ENCODE data around the gene UBL7.
A peak's percentile ranks its signal among the peaks of the same experiment; 100 is the strongest.
"Not testable (repeated sequence)": the region's sequence is repeated elsewhere in the genome, so short reads cannot be mapped to it uniquely, and the experiment has no call there.

UBL7 gene

GRCh38 chr15:74460871-74461846, at the start of gene UBL7:
UBL7 (minus strand) TSS chr15:74461160; CDS start chr15:74458867, 2,293 bp downstream.
- peak; percentile 95 for DNase-seq (ENCODE audit: low read depth, low spot score)

GRCh38 chr15:74506515-74506840, 45.5 kb upstream of the UBL7 start:
- no peak for DNase-seq (ENCODE audit: low read depth, low spot score)

GRCh38 chr15:74505837-74506514, 45.0 kb upstream of the UBL7 start:
- DNase-seq (ENCODE audit: low read depth, low spot score): no peak

GRCh38 chr15:74504836-74505235, 43.9 kb upstream of the UBL7 start:
- no peak for DNase-seq (ENCODE audit: low read depth, low spot score)

- no peak for DNase-seq (ENCODE audit: low read depth, low spot score)
Observed at GRCh38 chr15:74504418-74504817, 43.5 kb upstream of the UBL7 start.

- DNase-seq (ENCODE audit: low read depth, low spot score): no peak
Observed at GRCh38 chr15:74502301-74502700, 41.3 kb upstream of the UBL7 start.

GRCh38 chr15:74500401-74500800, 39.4 kb upstream of the UBL7 start:
- DNase-seq (ENCODE audit: low read depth, low spot score): no peak

- DNase-seq (ENCODE audit: low read depth, low spot score): no peak
Observed at GRCh38 chr15:74499366-74499765, 38.4 kb upstream of the UBL7 start.

- DNase-seq (ENCODE audit: low read depth, low spot score): no peak
Observed at GRCh38 chr15:74497584-74497983, 36.6 kb upstream of the UBL7 start.

GRCh38 chr15:74496648-74497047, 35.7 kb upstream of the UBL7 start:
- no peak for DNase-seq (ENCODE audit: low read depth, low spot score)

- DNase-seq (ENCODE audit: low read depth, low spot score): no peak
Observed at GRCh38 chr15:74490339-74490689, 29.4 kb upstream of the UBL7 start.

GRCh38 chr15:74489518-74490338, 28.8 kb upstream of the UBL7 start:
- DNase-seq (ENCODE audit: low read depth, low spot score): peak; percentile 75

- DNase-seq (ENCODE audit: low read depth, low spot score): no peak
Observed at GRCh38 chr15:74488776-74489175, 27.8 kb upstream of the UBL7 start.

GRCh38 chr15:74482661-74483060, 21.7 kb upstream of the UBL7 start:
- no peak for DNase-seq (ENCODE audit: low read depth, low spot score)

GRCh38 chr15:74480364-74480763, 19.4 kb upstream of the UBL7 start:
- not testable (repeated sequence) for DNase-seq (ENCODE audit: low read depth, low spot score)

- not testable (repeated sequence) for DNase-seq (ENCODE audit: low read depth, low spot score)
Observed at GRCh38 chr15:74471621-74472020, 10.7 kb upstream of the UBL7 start.

- DNase-seq (ENCODE audit: low read depth, low spot score): no peak
Observed at GRCh38 chr15:74470631-74471395, 9.9 kb upstream of the UBL7 start.

GRCh38 chr15:74468341-74469032, 7.5 kb upstream of the UBL7 start:
- DNase-seq (ENCODE audit: low read depth, low spot score): no peak

GRCh38 chr15:74466570-74466969, 5.6 kb upstream of the UBL7 start:
- DNase-seq (ENCODE audit: low read depth, low spot score): no peak

- no peak for DNase-seq (ENCODE audit: low read depth, low spot score)
Observed at GRCh38 chr15:74464897-74465296, 3.9 kb upstream of the UBL7 start.

- no peak for DNase-seq (ENCODE audit: low read depth, low spot score)
Observed at GRCh38 chr15:74464216-74464615, 3.3 kb upstream of the UBL7 start.

Measured in activated naive CD8-positive, alpha-beta T cell treated with anti-CD3 and anti-CD28 coated beads, Interleukin-2, amount 50 U/mL, for 16 hours (primary cell).